Cardiac muscle cell (in vitro differentiated cells and primary cell): ENCODE results near the gene RUSF1. TPM values are rescaled to one million over a fixed set of nuclear protein-coding genes. Genes with fewer than 3 reads are reported as not detected.

Experiments used
- DNase-seq, 2 donors: peaks; one replicate each; pipeline versions ENCODE4 v3.0.0 to v3.0.0-alpha.2; 2010 to 2017; ENCODE audit warnings: low read depth in 1 of 2, low spot score in 1 of 2
- H3K27ac ChIP-seq: fragments of 200-600 bp; sonication (generic); 2 replicates; pipeline ENCODE4 v1.5.1; 2016
- H3K27me3 ChIP-seq: fragments of 200-600 bp; sonication (generic); 2 replicates; pipeline ENCODE4 v1.6.0; 2016; ENCODE audit warnings: control low read depth
- H3K36me3 ChIP-seq: fragments of 200-600 bp; sonication (generic); 2 replicates; pipeline ENCODE4 v1.5.1; 2016; ENCODE audit warnings: control low read depth
- H3K4me1 ChIP-seq: fragments of 200-600 bp; sonication (generic); 2 replicates; pipeline ENCODE4 v1.8.1; 2017; ENCODE audit warnings: low read depth, mild to moderate bottlenecking, mixed run types
- H3K4me3 ChIP-seq: fragments of 200-600 bp; sonication (generic); 2 replicates; pipeline ENCODE4 v1.5.1; 2016; ENCODE audit warnings: mild to moderate bottlenecking
- H3K9me3 ChIP-seq: fragments of 200-600 bp; sonication (generic); 2 replicates; pipeline ENCODE4 v1.5.1; 2017; ENCODE audit warnings: low read depth, mild to moderate bottlenecking, control low read depth
- CTCF ChIP-seq: IDR thresholded peaks from 2 replicates; pipeline ENCODE4 v1.5.1; 2012; ENCODE audit warnings: low read depth, mild to moderate bottlenecking, low read length
- polyA plus RNA-seq: library from polyadenylated mRNA; unstranded; fragments of >200 nt; fragmentation: Nextera tagmentation; extraction: Ambion mirVana; gene quantifications from 2 replicates; pipeline ENCODE4 v1.2.1, GENCODE V29; 2016
- total RNA-seq: library from RNA; depleted of rRNA; stranded (reverse); fragments of >200 nt; gene quantifications from 2 replicates; pipeline ENCODE4 v1.2.3, GENCODE V29; 2016

The RUSF1 gene
- total and polyA plus RNA-seq, 2 experiments from 2014 or later, result 54.0 to 113 TPM

- TF ChIP-seq CTCF, result no peak
- no peaks in the 10 kb centered on the region for H3K9me3 ChIP-seq
- H3K4me1 ChIP-seq, result no peaks in the 10 kb centered on the region
- DNase-seq, result no peak
- H3K36me3 ChIP-seq, result no peaks in the 10 kb centered on the region
- no peak overlapping the region for H3K4me3 ChIP-seq
- peaks cover 5% of the 10 kb centered on the region for H3K27me3 ChIP-seq
- no peak overlapping the region for H3K27ac ChIP-seq
Observed at GRCh38 chr16:31535737-31536136, 27.5 kb upstream of the RUSF1 start.

- Histone ChIP-seq H3K27ac (no peak overlapping the region), H3K4me1 (no peaks in the 10 kb centered on the region), H3K27me3 (peaks cover 33% of the 10 kb centered on the region), H3K36me3 (no peaks in the 10 kb centered on the region), H3K9me3 (no peaks in the 10 kb centered on the region), H3K4me3 (no peak overlapping the region)
- TF ChIP-seq CTCF, result no peak
- DNase-seq, result no peak
Observed at GRCh38 chr16:31532896-31533295, 24.7 kb upstream of the RUSF1 start.

- H3K36me3 ChIP-seq, result no peaks in the 10 kb centered on the region
- H3K9me3 ChIP-seq, result no peaks in the 10 kb centered on the region
- no peak for TF ChIP-seq CTCF
- no peak overlapping the region for H3K27ac ChIP-seq
- no peaks in the 10 kb centered on the region for H3K4me1 ChIP-seq
- H3K27me3 ChIP-seq, result peaks cover 41% of the 10 kb centered on the region
- H3K4me3 ChIP-seq, result no peak overlapping the region
- DNase-seq, result no peak
Observed at GRCh38 chr16:31532120-31532519, 23.9 kb upstream of the RUSF1 start.

- H3K27me3 ChIP-seq, result peaks cover 43% of the 10 kb centered on the region
Observed at GRCh38 chr16:31531096-31531495, 22.9 kb upstream of the RUSF1 start.

GRCh38 chr16:31530405-31530804 lies 22.2 kb upstream of the RUSF1 start:
- H3K4me3 ChIP-seq, result no peak overlapping the region
- H3K27ac ChIP-seq, result no peak overlapping the region
- TF ChIP-seq CTCF, result no peak
- no peak for DNase-seq
- H3K9me3 ChIP-seq, result no peaks in the 10 kb centered on the region
- peaks cover 43% of the 10 kb centered on the region for H3K27me3 ChIP-seq
- no peaks in the 10 kb centered on the region for H3K4me1 ChIP-seq
- H3K36me3 ChIP-seq, result no peaks in the 10 kb centered on the region

More at GRCh38 chr16:31531096-31531495, 22.9 kb upstream of the RUSF1 start:
- DNase-seq, result no peak
- H3K36me3 ChIP-seq, result no peaks in the 10 kb centered on the region
- no peak overlapping the region for H3K27ac ChIP-seq
- TF ChIP-seq CTCF, result no peak
- H3K4me1 ChIP-seq, result no peaks in the 10 kb centered on the region
- no peak overlapping the region for H3K4me3 ChIP-seq
- no peaks in the 10 kb centered on the region for H3K9me3 ChIP-seq

GRCh38 chr16:31529937-31530312 lies 21.7 kb upstream of the RUSF1 start:
- Histone ChIP-seq H3K27me3 (peaks cover 43% of the 10 kb centered on the region), H3K9me3 (no peaks in the 10 kb centered on the region), H3K27ac (no peak overlapping the region), H3K4me1 (no peaks in the 10 kb centered on the region), H3K4me3 (peak overlapping the region; percentile 29), H3K36me3 (no peaks in the 10 kb centered on the region)
- DNase-seq, result no peak
- no peak for TF ChIP-seq CTCF
